Dermis microvascular lymphatic vessel endothelial cell (primary cell): ENCODE measurements around the gene NUDT22. TPM values are rescaled to one million over a fixed set of nuclear protein-coding genes. Genes with fewer than 3 reads are reported as not detected.

Source experiments
- DNase-seq, 2 donors: peaks; one replicate each; pipeline versions ENCODE4 v3.0.0 to v3.0.0-alpha.2; 2010; ENCODE audit warnings: low read depth in 2 of 2
- total RNA-seq: library from RNA; depleted of rRNA; stranded (reverse); fragments of >200 nt; gene quantifications from 2 replicates; pipeline ENCODE4 v1.2.1, GENCODE V29; 2014

Gene NUDT22
- total RNA-seq, 1 donor from 2014 or later: 26.4 TPM

DNA sequence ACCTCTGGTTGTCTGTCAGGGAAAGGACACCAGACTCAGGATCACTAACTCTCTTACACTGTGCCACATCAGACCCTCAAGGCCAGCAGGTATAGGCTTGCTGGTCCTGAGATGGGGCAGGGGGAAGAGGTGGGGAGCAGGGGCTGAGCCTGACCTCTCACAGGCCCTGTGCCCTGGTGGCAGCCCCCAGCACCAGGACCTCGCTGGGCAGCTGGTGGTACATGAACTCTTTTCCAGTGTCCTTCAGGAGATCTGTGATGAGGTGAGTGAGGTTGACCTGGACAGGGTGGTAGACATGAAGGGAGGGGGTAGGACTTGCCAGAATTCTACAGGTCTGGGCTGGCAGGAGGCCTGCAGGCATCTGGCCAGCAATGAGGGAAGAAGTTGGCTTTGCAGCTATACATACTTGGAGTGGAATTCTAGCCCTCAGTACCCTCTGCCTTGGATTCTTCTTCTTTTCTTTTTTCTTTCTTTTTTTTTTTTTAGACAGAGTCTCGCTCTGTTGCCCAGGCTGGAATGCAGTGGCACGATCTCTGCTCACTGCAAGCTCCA lies 1.4 kb downstream of the NUDT22 start:
- no peak for DNase-seq

DNA sequence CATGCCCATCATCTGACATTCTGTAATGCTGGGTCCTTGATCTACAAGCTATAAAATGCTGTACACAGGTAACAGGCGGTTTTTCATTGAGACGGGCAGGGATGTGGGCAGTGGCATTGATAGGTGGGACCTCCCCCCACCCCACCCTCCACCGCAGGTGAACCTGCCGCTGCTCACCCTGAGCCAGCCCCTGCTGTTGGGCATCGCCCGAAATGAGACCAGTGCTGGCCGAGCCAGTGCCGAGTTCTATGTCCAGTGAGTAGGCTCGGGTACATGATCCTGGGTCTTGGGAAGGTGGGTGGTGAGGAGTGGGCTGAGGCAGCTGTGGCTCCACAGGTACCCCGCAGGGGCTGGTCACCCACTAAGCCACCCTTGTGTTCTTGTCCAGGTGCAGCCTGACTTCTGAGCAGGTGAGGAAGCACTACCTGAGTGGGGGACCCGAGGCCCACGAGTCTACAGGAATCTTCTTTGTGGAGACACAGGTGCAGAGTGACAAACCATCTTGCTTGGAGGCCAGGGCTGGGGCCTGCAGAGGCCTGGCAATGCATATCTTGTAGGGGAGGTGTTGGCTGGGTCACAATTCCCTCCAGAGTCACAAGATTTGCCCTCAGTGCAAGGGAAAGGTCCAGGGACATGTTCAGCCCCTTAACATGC lies 3.1 kb downstream of the NUDT22 start:
- DNase-seq: no peak

- no peak for DNase-seq
These were observed 3.7 kb downstream of the NUDT22 start for GRCh38 chr11:64229744-64230170.

DNA sequence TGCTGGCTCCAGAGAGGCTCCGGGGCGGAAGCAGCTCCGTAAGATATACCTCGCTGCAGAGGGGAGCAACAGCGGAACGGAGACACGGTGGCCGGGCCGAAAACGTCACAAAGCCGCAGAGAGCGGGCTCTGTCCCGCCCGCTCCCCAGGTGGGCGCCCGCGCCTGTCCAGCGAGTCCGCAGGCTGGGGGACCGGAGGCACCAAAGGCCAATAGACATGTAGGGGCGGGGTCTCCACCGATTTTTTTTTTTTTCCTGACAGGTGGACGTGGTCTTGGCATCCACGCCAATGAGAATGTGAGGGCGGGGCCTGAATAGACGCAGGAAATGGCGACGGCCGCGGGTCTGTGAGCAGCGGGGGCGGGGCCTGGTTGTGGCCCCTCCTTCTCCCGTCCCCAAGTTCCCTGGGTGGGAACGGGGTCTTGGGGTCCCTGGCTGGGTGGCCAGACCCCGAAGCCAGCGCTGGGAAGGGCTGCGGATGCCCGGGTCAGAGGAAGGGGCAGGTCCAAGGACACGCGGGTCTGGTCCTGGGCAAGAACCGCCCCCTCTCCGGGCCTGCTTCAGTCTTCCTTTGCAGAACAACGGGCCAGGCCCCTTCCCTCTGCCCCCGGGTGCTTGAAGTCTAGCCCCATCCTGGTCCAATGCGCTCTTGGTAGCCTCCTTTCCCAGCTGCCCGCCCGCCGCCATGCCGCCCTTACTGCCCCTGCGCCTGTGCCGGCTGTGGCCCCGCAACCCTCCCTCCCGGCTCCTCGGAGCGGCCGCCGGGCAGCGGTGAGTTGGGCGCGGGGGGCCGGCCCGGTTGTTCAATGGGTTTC lies 4.3 kb downstream of the NUDT22 start, which contains the start of gene DNAJC4:
Gene DNAJC4, plus strand, starts transcription at position 378 of the 814 bp plus-strand sequence. Its CDS starts 307 bp downstream, at position 685.
- peak; percentile 85 to 96 for DNase-seq

- DNase-seq: no peak
These were observed 4.9 kb downstream of the NUDT22 start for GRCh38 chr11:64230985-64231365.

GRCh38 chr11:64231546-64231945 lies 5.5 kb downstream of the NUDT22 start:
- no peak for DNase-seq

DNA sequence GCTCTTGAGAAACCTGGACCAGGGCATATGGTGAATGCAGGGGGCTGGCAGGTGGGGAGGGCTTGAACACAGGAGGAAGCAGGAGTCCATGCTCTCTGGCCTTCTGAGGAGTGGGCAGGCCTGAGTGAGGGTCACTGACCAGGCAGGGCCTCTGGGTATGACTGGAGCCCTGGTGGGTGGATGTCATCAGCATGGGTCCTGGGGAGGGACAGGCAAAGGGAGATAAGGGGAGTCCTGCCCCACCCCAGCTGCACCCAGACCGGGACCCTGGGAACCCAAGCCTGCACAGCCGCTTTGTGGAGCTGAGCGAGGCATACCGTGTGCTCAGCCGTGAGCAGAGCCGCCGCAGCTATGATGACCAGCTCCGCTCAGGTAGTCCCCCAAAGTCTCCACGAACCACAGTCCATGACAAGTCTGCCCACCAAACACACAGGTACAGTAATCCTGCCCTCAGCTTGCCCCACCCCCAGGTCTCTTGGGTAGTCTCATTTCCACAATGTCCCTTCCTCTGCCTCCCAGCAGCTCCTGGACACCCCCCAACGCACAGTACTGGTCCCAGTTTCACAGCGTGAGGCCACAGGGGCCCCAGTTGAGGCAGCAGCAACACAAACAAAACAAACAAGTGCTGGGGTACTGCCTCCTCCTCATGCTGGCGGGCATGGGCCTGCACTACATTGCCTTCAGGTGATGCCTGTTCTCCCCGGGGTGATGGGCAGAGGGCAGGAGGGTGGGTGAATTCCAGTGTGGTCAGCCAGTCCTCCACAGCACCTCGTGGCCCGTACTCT lies 6.3 kb downstream of the NUDT22 start:
- no peak for DNase-seq

DNA sequence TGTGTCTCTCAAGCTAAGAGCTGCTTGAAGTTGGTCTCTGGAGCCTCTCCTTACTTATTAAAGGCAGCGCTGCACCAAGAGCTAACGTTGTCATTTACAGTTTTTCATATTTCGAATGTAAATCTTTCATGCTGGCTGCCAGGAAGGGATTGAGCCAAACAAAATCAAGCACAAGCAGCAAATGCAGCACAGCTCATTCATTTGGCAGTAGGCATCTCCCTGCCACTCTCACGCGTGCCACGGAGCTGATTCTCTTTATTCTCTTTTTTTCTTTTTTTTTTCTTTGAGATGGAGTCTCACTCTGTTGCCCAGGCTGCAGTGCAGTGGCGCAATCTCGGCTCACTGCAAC lies 6.9 kb downstream of the NUDT22 start:
- DNase-seq: no peak

DNA sequence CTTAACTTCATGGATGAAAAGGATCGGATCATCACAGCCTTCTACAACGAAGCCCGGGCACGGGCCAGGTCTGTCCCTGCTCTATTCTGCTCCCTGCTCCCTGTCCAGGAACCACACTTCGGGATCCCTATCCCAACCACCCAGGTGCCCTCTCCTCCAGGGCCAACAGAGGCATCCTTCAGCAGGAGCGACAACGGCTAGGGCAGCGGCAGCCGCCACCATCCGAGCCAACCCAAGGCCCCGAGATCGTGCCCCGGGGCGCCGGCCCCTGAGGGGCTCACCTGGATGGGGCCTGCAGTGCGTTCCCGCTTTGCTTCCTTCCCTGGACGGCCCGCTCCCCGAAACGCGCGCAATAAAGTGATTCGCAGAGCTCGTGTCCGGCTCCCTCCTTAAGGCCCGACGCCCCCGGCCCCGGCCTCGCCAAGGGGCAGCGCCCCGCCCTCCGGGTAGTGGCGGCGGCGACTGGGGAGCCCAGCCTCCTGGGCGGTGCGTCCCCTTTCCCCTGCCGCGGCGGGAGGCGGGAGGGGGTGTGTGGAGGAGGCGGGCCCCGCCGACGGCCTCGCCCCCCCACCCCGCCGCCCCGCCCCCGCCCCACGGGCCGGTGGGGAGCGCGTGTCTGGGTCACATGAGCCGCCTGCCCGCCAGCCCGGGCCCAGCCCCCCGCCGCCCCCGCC lies 8.0 kb downstream of the NUDT22 start, which contains the start of gene VEGFB:
Gene VEGFB, plus strand, starts transcription at position 672 of the 674 bp plus-strand sequence. CDS start 250 bp downstream, outside the sequence.
- DNase-seq: peak in 1 of 2 donors; percentile 78

GRCh38 chr11:64234647-64235379 lies 8.7 kb downstream of the NUDT22 start:
- DNase-seq: peak in 1 of 2 donors; percentile 40

DNA sequence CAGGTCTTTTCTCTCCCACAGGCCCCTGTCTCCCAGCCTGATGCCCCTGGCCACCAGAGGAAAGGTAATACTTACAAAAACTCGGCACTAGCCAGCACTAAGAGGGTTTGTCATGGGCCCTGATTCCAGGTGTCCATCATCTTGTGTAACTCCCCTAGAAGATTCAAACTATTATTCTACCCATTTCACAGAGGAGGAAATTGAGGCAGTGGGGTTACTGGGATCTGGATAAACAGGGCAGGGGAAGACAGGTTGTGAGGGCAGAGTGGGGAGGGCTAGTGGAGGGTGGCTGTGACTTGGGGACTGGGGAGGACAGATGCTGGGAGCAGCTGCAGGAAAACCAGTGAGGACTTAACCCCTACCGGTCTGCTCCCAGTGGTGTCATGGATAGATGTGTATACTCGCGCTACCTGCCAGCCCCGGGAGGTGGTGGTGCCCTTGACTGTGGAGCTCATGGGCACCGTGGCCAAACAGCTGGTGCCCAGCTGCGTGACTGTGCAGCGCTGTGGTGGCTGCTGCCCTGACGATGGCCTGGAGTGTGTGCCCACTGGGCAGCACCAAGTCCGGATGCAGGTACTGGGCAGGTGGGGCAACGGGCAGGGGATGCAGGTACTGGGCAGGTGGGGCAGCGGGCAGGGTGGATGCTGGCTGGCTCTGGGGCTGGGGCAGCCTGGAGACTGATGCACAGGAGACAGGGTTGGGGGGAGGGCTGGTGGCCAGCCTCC lies 9.5 kb downstream of the NUDT22 start:
- no peak for DNase-seq

GRCh38 chr11:64237484-64237951 lies 11.4 kb downstream of the NUDT22 start:
- DNase-seq: no peak

- no peak for DNase-seq
These were observed 12.0 kb downstream of the NUDT22 start for GRCh38 chr11:64238076-64238475.

GRCh38 chr11:64238999-64239398 lies 12.9 kb downstream of the NUDT22 start:
- DNase-seq: no peak

- no peak for DNase-seq
These were observed 13.8 kb downstream of the NUDT22 start for GRCh38 chr11:64239662-64240434.

DNA sequence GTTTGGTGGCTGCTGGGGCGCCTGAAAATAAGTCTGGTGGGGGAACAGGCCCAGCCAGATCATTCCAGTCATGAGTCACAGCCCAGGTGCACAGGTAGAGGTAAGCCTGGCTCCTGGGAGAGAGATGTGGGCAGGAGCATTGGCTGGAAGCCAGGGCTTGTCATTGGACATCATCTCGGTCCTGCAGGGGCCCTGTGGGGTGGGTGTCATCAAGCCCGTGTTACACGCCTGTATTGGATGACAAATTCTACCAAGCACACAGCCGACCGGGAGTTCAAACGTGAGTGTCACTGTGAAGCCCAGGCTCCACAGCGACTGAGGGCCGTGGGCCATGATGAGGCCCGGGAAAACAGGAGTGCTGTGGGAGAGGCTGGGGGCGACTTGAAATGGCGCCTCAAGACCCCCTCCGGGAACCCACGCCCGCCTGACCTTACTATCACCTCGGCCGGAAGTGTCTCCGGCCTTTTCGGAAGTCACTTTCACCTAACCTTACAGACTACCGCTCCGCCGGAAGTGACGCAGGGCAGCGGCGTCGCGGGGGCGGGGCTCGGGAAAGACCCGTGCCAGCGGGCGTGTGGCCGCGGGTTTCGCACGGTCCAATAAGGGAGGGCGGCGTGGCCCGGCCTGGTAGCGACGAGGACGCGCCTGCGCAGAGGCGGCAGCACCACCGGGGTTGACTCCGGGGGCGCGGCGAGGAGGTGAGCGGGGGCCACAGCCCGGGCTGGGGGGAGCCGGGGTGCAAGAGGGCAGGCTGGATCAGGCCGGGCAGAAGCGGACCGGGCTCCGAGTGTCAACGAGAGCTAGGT lies 14.6 kb downstream of the NUDT22 start, which contains the start of gene FKBP2:
Gene FKBP2, plus strand, starts transcription at position 661 of the 806 bp plus-strand sequence. CDS start 1,293 bp downstream, outside the sequence.
- DNase-seq: peak; percentile 91 to 97

DNA sequence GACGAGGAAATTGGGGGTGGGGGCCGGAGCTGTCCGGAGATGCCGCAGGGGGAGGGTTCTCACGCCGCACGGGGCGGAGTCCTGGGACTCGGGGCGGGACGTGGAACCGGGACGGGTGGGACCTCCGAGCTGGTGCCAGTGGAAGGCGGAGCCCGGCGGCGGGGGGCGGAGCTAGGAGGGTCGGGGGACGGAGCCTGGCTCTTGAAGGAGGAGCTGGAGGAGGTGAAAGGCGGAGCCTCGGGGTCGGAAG lies 15.1 kb downstream of the NUDT22 start:
- DNase-seq: peak in 1 of 2 donors; percentile 96
